ENCODE data around the gene LRP11. TPM values are rescaled to one million over a fixed set of nuclear protein-coding genes. Genes with fewer than 3 reads are reported as not detected.
A peak's percentile ranks its signal among the peaks of the same experiment; 100 is the strongest.

LRP11 gene
- total and polyA plus RNA-seq, 2 of the 13 experiments (the other 11 are each of a cell fraction or from before 2014, with no cell fraction given), result 32.4 to 48.9 TPM

DNA sequence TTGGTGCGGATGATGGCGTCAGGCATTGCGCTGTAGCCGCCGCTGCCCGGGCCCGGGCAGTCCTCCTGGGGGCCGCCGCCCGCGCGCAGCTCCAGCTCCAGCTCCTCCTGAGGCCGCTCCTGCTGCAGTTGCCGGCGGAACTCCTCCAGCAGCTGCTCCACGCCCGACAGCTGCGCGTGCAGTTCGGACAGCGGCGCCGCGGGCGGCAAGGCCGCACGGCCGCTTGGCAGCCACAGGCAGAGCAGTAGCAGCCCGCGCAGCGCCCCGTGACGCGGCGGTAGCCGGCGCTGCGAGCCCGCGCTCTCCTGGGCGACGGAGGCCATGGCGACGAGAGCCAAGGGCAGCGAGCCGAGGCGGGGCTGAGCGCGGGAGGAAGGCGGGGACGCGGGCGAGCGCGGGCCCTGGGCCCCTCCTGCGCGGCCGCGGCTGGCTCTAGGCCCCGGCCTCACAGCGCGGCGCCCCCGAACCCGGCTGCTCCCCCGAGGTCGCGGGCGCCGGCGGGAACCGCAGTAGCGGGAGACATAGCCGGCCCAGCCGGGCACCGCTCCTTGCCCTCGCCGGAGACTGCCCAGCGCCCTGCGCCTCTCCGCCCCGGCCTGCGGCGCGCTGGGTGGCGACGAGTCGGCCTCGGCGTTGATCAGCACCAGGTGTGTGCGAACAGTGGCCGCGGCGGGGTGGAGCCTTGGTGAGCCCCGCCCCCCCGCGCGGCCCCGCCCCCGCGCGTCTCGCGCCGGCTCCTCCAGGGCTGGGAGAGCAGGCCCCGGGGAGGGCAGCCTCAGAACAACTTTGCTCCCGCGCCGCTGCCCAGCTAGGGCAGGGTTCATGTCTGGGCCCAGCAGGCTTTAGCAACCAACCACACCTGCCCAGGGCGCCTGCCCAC is at the start of gene LRP11 (continued):
- TF ChIP-seq PCBP1 (IDR thresholded peaks at IDR 0.05; ENCODE audit: borderline replicate concordance, low read depth, low read length) (no peak), ZNF550 (CRISPR knock-in tag; IDR thresholded peaks at IDR 0.05; ENCODE audit: borderline replicate concordance) (no peak), ZNF615 (CRISPR knock-in tag; IDR thresholded peaks at IDR 0.05; ENCODE audit: borderline replicate concordance) (no peak), ZNF768 (CRISPR knock-in tag; IDR thresholded peaks at IDR 0.05) (peak; percentile 37; the same call in 1 of the 2 replicates), ZNF44 (CRISPR knock-in tag; IDR thresholded peaks at IDR 0.05) (no peak), ZFP36L2 (CRISPR knock-in tag; IDR thresholded peaks at IDR 0.05) (peak; percentile 76; the same call in 1 of the 2 replicates), HMG20B (CRISPR knock-in tag; conservative IDR thresholded peaks at IDR 0.05) (no peak), JDP2 (CRISPR knock-in tag; IDR thresholded peaks at IDR 0.05; ENCODE audit: borderline replicate concordance) (peak; percentile 70; the same call in 1 of the 2 replicates), MYNN (CRISPR knock-in tag; IDR thresholded peaks at IDR 0.05; ENCODE audit: low read depth) (no peak), AGO2 (optimal IDR thresholded peaks at IDR 0.05; ENCODE audit: low read depth, low read length) (peak; percentile 37), ZNF354B (CRISPR knock-in tag; IDR thresholded peaks at IDR 0.05) (no peak), PHF8 (CRISPR knock-in tag; IDR thresholded peaks at IDR 0.05) (peak; percentile 80), TBX2 (CRISPR knock-in tag; IDR thresholded peaks at IDR 0.05; ENCODE audit: borderline replicate concordance) (peak; percentile 52), IKZF4 (CRISPR knock-in tag; IDR thresholded peaks at IDR 0.05; ENCODE audit: borderline replicate concordance, low read depth, not compliant biosample characterization) (peak; percentile 94), HNRNPK (IDR thresholded peaks at IDR 0.05; ENCODE audit: low read depth, low read length, poor library complexity, severe bottlenecking) (no peak), KDM5A (IDR thresholded peaks at IDR 0.05; ENCODE audit: borderline replicate concordance, low read length) (peak; percentile 15; the same call in 1 of the 2 replicates), NR2C2 (CRISPR knock-in tag; IDR thresholded peaks at IDR 0.05; ENCODE audit: borderline replicate concordance) (no peak; the same call in 1 of the 2 replicates), YY1 (IDR thresholded peaks at IDR 0.05; ENCODE audit: insufficient read depth, insufficient replicate concordance, low read depth, low read length) (peak; percentile 80)
- TF ChIP-seq, protein P1, sequence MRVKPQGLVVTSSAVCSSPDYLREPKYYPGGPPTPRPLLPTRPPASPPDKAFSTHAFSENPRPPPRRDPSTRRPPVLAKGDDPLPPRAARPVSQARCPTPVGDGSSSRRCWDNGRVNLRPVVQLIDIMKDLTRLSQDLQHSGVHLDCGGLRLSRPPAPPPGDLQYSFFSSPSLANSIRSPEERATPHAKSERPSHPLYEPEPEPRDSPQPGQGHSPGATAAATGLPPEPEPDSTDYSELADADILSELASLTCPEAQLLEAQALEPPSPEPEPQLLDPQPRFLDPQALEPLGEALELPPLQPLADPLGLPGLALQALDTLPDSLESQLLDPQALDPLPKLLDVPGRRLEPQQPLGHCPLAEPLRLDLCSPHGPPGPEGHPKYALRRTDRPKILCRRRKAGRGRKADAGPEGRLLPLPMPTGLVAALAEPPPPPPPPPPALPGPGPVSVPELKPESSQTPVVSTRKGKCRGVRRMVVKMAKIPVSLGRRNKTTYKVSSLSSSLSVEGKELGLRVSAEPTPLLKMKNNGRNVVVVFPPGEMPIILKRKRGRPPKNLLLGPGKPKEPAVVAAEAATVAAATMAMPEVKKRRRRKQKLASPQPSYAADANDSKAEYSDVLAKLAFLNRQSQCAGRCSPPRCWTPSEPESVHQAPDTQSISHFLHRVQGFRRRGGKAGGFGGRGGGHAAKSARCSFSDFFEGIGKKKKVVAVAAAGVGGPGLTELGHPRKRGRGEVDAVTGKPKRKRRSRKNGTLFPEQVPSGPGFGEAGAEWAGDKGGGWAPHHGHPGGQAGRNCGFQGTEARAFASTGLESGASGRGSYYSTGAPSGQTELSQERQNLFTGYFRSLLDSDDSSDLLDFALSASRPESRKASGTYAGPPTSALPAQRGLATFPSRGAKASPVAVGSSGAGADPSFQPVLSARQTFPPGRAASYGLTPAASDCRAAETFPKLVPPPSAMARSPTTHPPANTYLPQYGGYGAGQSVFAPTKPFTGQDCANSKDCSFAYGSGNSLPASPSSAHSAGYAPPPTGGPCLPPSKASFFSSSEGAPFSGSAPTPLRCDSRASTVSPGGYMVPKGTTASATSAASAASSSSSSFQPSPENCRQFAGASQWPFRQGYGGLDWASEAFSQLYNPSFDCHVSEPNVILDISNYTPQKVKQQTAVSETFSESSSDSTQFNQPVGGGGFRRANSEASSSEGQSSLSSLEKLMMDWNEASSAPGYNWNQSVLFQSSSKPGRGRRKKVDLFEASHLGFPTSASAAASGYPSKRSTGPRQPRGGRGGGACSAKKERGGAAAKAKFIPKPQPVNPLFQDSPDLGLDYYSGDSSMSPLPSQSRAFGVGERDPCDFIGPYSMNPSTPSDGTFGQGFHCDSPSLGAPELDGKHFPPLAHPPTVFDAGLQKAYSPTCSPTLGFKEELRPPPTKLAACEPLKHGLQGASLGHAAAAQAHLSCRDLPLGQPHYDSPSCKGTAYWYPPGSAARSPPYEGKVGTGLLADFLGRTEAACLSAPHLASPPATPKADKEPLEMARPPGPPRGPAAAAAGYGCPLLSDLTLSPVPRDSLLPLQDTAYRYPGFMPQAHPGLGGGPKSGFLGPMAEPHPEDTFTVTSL (CRISPR knock-in tag; IDR thresholded peaks at IDR 0.05; ENCODE audit: borderline replicate concordance), result no peak
- TF ChIP-seq, protein P2, sequence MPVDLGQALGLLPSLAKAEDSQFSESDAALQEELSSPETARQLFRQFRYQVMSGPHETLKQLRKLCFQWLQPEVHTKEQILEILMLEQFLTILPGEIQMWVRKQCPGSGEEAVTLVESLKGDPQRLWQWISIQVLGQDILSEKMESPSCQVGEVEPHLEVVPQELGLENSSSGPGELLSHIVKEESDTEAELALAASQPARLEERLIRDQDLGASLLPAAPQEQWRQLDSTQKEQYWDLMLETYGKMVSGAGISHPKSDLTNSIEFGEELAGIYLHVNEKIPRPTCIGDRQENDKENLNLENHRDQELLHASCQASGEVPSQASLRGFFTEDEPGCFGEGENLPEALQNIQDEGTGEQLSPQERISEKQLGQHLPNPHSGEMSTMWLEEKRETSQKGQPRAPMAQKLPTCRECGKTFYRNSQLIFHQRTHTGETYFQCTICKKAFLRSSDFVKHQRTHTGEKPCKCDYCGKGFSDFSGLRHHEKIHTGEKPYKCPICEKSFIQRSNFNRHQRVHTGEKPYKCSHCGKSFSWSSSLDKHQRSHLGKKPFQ (CRISPR knock-in tag; IDR thresholded peaks at IDR 0.05; ENCODE audit: insufficient replicate concordance), result no peak
- TF ChIP-seq, protein P3, sequence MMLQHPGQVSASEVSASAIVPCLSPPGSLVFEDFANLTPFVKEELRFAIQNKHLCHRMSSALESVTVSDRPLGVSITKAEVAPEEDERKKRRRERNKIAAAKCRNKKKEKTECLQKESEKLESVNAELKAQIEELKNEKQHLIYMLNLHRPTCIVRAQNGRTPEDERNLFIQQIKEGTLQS (CRISPR knock-in tag; IDR thresholded peaks at IDR 0.05), result no peak; the same call in 1 of the 2 replicates
